DND-41 (cell line): ENCODE results near the gene CFAP157.

Experiments
- ATAC-seq: fragments of 200-7000 bp; cut with Tn5 transposase; 3 replicates; pipeline ENCODE4 v1.9.1; 2021; ENCODE audit warnings: low read depth; ENCODE audit not compliant: insufficient read depth
- DNase-seq: peaks from one replicate; pipeline ENCODE4 v3.0.0-alpha.2; 2020
- H2AFZ ChIP-seq: 2 replicates; pipeline ENCODE4 v1.6.0; 2012; ENCODE audit warnings: low read depth, low read length
- H3K27ac ChIP-seq: 2 replicates; pipeline ENCODE4 v1.5.1; 2012; ENCODE audit warnings: low read length, inconsistent platforms
- H3K27me3 ChIP-seq: fragments of 200-600 bp; sonication (generic); 2 replicates; pipeline ENCODE4 v1.6.0; 2012; ENCODE audit warnings: low read length, mild to moderate bottlenecking, inconsistent platforms; ENCODE audit not compliant: insufficient read depth, poor library complexity
- H3K36me3 ChIP-seq: 2 replicates; pipeline ENCODE4 v1.5.1; 2012; ENCODE audit warnings: low read length, inconsistent platforms; ENCODE audit not compliant: insufficient read depth
- H3K4me1 ChIP-seq: 2 replicates; pipeline ENCODE4 v1.5.1; 2012; ENCODE audit warnings: mild to moderate bottlenecking, low read length; ENCODE audit not compliant: insufficient read depth
- H3K4me2 ChIP-seq: 2 replicates; pipeline ENCODE4 v1.6.0; 2012; ENCODE audit warnings: mild to moderate bottlenecking, moderate library complexity, low read length, inconsistent platforms; ENCODE audit not compliant: insufficient read depth
- H3K4me3 ChIP-seq, 2 experiments: fragments of 200-600 bp in 1 of 2; shearing (Covaris generic) in 1 of 2; 2 replicates each; pipeline ENCODE4 v1.5.1; 2012 to 2016; ENCODE audit warnings: inconsistent platforms in 2 of 2, low read length in 2 of 2, mild to moderate bottlenecking in 2 of 2, low read depth in 1 of 2, moderate library complexity in 1 of 2
- H3K79me2 ChIP-seq: 2 replicates; pipeline ENCODE4 v1.6.0; 2012; ENCODE audit warnings: low read length, inconsistent platforms; ENCODE audit not compliant: insufficient read depth
- H3K9ac ChIP-seq: 2 replicates; pipeline ENCODE4 v1.6.0; 2012; ENCODE audit warnings: low read depth, mild to moderate bottlenecking, inconsistent platforms, low read length, moderate library complexity
- H3K9me3 ChIP-seq: 2 replicates; pipeline ENCODE4 v1.5.1; 2012; ENCODE audit warnings: low read length, moderate library complexity, mild to moderate bottlenecking, inconsistent platforms; ENCODE audit not compliant: insufficient read depth, severe bottlenecking
- H4K20me1 ChIP-seq: 2 replicates; pipeline ENCODE4 v1.6.0; 2012; ENCODE audit warnings: low read length; ENCODE audit not compliant: insufficient read depth
- EZH2 ChIP-seq: IDR thresholded peaks from 3 replicates; pipeline ENCODE4 v1.6.1; 2012; ENCODE audit warnings: borderline replicate concordance, low read depth, mild to moderate bottlenecking, moderate library complexity, low read length, inconsistent platforms; ENCODE audit not compliant: severe bottlenecking
- TF ChIP-seq, protein P1 (sequence below): IDR thresholded peaks from 2 replicates; pipeline ENCODE4 v1.5.1; 2012; ENCODE audit warnings: borderline replicate concordance, low read length, moderate library complexity, mild to moderate bottlenecking; ENCODE audit not compliant: poor library complexity, severe bottlenecking; ENCODE audit errors: extremely low read depth

CFAP157 gene

DNA sequence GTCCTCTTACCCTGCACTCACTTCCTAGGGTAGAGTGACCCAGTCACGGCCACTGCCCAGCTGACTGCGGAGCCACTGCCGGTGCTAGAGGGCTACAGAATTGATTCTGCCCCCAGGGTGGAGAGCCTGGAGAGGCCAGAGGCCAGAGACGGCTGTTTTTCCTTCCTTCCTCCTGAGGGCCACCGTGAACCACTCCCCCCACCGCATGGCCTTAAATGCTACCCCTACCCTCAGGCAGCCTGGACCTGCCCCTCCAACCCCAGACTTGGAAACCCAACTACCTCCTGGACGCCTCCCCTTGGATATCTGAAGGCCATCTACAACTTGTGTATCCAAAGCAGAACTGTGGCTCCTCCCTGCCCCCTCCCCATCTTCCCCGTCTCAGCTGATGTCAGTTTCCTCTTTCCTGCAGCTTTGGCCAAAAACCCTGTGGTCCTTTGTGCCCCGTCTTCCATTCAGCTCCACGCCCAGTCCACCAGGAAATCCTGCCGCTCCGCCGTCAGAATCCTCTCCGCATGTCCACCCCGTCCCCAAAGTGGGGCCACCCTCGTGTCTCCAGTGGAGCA is 55.4 kb downstream of the CFAP157 start:
- Histone ChIP-seq H3K36me3 (no peaks in the 10 kb centered on the region), H3K9ac (no peak overlapping the region), H3K4me2 (no peak overlapping the region), H3K9me3 (no peaks in the 10 kb centered on the region), H3K79me2 (no peaks in the 10 kb centered on the region), H2AFZ (no peak overlapping the region), H3K27ac (no peak overlapping the region), H3K27me3 (no peaks in the 10 kb centered on the region), H3K4me1 (peaks cover 3% of the 10 kb centered on the region), H4K20me1 (no peaks in the 10 kb centered on the region), H3K4me3 (no peak overlapping the region)
- no peak for DNase-seq
- TF ChIP-seq EZH2 = no peak
- ATAC-seq = no peak

DNA sequence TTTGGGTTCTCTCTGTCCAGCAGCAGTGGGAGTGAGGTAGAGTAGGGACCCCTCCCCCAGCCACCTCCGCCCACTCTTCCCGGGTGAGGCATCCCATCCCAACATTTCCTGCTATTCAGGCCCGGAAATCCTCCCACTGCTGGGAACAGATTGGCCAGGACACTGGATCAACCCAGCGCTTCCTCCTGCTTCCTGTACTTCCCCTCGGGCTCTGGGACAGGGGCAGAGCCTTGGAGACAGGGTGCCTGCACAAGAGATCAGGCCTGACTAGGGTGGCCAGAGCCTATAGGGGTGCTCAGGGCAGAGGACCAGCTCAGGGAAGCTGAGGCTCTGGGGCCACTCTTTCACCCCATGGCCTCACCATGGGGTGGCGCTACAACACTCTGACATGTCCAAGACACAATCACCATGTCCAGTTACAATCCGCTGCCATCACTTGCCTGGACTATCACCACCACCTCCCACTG is 57.2 kb downstream of the CFAP157 start:
- Histone ChIP-seq H2AFZ (no peak overlapping the region), H3K9ac (no peak overlapping the region), H3K27ac (no peak overlapping the region), H4K20me1 (no peaks in the 10 kb centered on the region), H3K4me2 (no peak overlapping the region), H3K4me3 (no peak overlapping the region), H3K4me1 (peaks cover 9% of the 10 kb centered on the region), H3K79me2 (no peaks in the 10 kb centered on the region), H3K27me3 (no peaks in the 10 kb centered on the region), H3K36me3 (no peaks in the 10 kb centered on the region), H3K9me3 (no peaks in the 10 kb centered on the region)
- TF ChIP-seq, protein P1, sequence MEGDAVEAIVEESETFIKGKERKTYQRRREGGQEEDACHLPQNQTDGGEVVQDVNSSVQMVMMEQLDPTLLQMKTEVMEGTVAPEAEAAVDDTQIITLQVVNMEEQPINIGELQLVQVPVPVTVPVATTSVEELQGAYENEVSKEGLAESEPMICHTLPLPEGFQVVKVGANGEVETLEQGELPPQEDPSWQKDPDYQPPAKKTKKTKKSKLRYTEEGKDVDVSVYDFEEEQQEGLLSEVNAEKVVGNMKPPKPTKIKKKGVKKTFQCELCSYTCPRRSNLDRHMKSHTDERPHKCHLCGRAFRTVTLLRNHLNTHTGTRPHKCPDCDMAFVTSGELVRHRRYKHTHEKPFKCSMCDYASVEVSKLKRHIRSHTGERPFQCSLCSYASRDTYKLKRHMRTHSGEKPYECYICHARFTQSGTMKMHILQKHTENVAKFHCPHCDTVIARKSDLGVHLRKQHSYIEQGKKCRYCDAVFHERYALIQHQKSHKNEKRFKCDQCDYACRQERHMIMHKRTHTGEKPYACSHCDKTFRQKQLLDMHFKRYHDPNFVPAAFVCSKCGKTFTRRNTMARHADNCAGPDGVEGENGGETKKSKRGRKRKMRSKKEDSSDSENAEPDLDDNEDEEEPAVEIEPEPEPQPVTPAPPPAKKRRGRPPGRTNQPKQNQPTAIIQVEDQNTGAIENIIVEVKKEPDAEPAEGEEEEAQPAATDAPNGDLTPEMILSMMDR = peak; percentile 48
- no peak for TF ChIP-seq EZH2
- no peak for ATAC-seq
- no peak for DNase-seq

DNA sequence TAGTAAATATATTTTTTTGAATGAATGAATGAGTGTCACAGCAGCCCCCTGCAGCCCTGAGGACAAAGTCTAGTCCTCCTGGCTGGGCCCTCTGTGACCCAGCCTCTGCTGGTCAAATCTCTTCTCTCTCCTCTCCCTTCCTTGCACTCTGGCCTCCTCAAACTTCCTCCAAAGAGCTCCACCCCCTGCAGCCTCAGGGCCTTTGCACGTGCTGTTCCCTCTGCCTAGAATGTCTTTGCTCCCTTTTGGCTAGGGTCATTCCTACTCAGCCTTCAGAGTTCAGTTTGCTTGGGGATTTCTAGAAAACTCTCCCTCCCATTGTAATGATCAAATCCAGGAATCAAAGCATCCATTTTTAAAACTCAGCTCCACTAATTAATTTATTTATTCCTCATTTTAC is 58.6 kb downstream of the CFAP157 start:
- Histone ChIP-seq H3K9me3 (no peaks in the 10 kb centered on the region), H3K27me3 (no peaks in the 10 kb centered on the region), H2AFZ (no peak overlapping the region), H3K79me2 (no peaks in the 10 kb centered on the region), H3K4me1 (peaks cover 18% of the 10 kb centered on the region), H3K36me3 (no peaks in the 10 kb centered on the region), H4K20me1 (no peaks in the 10 kb centered on the region), H3K27ac (no peak overlapping the region), H3K4me2 (no peak overlapping the region), H3K4me3 (no peak overlapping the region), H3K9ac (no peak overlapping the region)
- no peak for TF ChIP-seq EZH2
- TF ChIP-seq, protein P1 = no peak
- DNase-seq = no peak
- no peak for ATAC-seq
